A549 (cell line): Measurements from ENCODE around the gene MYMK.

Experiments used
- EP300 ChIP-seq, 2 experiments: fragments of >200 bp; sonication (Bioruptor Twin); formaldehyde crosslinking; IDR thresholded peaks; 2 replicates in 1 of 2; 3 replicates in 1 of 2; pipeline ENCODE4 v1.6.1; 2016 to 2017
- POLR2A ChIP-seq: IDR thresholded peaks from 2 replicates; pipeline ENCODE4 v1.6.1; 2012; ENCODE audit warnings: mild to moderate bottlenecking, low read length
- REST ChIP-seq: fragments of 200-600 bp; sonication (generic); IDR thresholded peaks from 2 replicates; pipeline ENCODE4 v1.6.1; 2016; ENCODE audit warnings: antibody characterized with exemption, mild to moderate bottlenecking, moderate library complexity

- TF ChIP-seq REST (no peak), POLR2A (no peak), EP300 (IDR thresholded peaks at IDR 0.05) (no peak)
These were observed 39.8 kb upstream of the MYMK start for GRCh38 chr9:133564451-133565116.
